ENCODE measurements around the gene DAPK1. TPM values are rescaled to one million over a fixed set of nuclear protein-coding genes. Genes with fewer than 3 reads are reported as not detected.

The DAPK1 gene
- total and polyA plus RNA-seq, 10 of the 15 experiments (the other 5 are each of a cell fraction or from before 2014, with no cell fraction given): 8.2 to 94.7 (median 51.6) TPM

DNA sequence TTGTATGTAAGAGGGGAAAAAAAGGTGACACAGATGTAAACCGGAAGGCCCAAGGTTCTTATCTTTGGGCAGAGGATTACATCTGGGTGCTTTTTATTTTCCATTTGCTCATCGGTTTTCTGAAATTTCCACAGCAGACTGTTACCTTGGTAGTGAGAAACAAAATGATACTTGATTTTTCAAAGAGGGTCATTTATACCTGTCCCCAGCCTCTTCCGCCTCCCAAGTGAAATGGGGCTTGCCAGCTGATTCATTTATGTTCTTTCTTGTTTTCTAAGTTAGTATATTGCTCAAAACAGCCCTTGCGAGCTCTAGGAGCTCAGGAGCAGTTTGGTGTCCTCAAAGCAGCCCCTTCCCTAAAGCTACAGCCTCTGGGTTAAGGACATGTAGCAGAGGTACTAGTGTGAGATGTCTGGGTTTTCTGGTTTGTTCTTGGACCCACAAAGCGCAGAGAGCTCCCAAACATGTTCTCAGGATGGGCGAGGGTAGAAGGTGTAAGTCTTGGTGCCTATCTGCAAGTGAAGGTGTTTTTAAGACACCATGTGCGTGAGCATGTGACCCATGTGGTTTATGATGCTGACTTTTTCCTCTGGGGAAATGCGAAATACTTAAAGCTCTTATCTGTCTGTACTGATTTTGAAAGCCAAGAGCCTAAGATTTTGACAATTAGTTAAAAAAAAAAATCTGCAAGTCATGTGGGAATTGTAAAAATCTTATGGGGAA is 38.3 kb downstream of the DAPK1 start (continued):
- TF ChIP-seq POU2F2 (IDR thresholded peaks at IDR 0.05; ENCODE audit: borderline replicate concordance, low read depth, low read length) (0 out of 3 replicates have a peak, but pooled peaks have one; percentile 10), TARDBP (IDR thresholded peaks at IDR 0.05; ENCODE audit: borderline replicate concordance) (no peak), RBBP5 (conservative IDR thresholded peaks at IDR 0.05) (no peak), JUNB (IDR thresholded peaks at IDR 0.05) (peak; percentile 96), RUNX3 (IDR thresholded peaks at IDR 0.05; ENCODE audit: low read length) (peak; percentile 86), PML (IDR thresholded peaks at IDR 0.05; ENCODE audit: low read length) (peak; percentile 90), CBFB (IDR thresholded peaks at IDR 0.05; ENCODE audit: low read depth) (peak; percentile 49; the same call in 1 of the 2 replicates), ZNF384 (IDR thresholded peaks at IDR 0.05; ENCODE audit: borderline replicate concordance, low read depth, low read length) (0 out of 2 replicates have a peak, but pooled peaks have one; percentile 43), NBN (IDR thresholded peaks at IDR 0.05) (peak; percentile 89), SPI1 (IDR thresholded peaks at IDR 0.05; ENCODE audit: borderline replicate concordance, insufficient read depth, low read depth, low read length) (0 out of 2 replicates have a peak, but pooled peaks have one; percentile 6), SUZ12 (IDR thresholded peaks at IDR 0.05; ENCODE audit: unreplicated experiment) (no peak), TAF1 (IDR thresholded peaks at IDR 0.05; ENCODE audit: borderline replicate concordance, low read depth, low read length) (no peak), NR2F1 (conservative IDR thresholded peaks at IDR 0.05) (0 out of 2 replicates have a peak, but pooled peaks have one; percentile 30), GABPA (IDR thresholded peaks at IDR 0.05; ENCODE audit: low read depth) (peak; percentile 51), ZNF24 (IDR thresholded peaks at IDR 0.05) (0 out of 2 replicates have a peak, but pooled peaks have one; percentile 51)
